HCT116 (cell line): ENCODE data around the gene CHAD. TPM values are rescaled to one million over a fixed set of nuclear protein-coding genes. Genes with fewer than 3 reads are reported as not detected.
A peak's percentile ranks its signal among the peaks of the same experiment; 100 is the strongest.

Source experiments
- ATAC-seq: fragments of 200-7000 bp; cut with Tn5 transposase; 2 replicates; pipeline ENCODE4 v1.9.1; 2020; ENCODE audit warnings: mild to moderate bottlenecking, moderate library complexity
- BruUV-seq: library from RNA; stranded (reverse); fragments of 400-500 nt; replicated peaks from 2 replicates; lab custom pipeline; 2021; lab: Mats Ljungman, UMichigan
- CTCF ChIA-PET: fragments of 300-600 bp; sonication (Branson Sonifier 250); formaldehyde crosslinking; loops from one replicate; lab custom pipeline; 2021; ENCODE audit warnings: antibody characterized with exemption; lab: Charles Lee
- POLR2A ChIA-PET: fragments of 300-600, 350-600 bp; sonication (Branson Sonifier 250); formaldehyde crosslinking; loops from one replicate; lab custom pipeline; 2021; ENCODE audit warnings: antibody characterized with exemption; lab: Charles Lee
- RAD21 ChIA-PET, 2 experiments: fragments of 300-600 bp; sonication (Branson Sonifier 250); formaldehyde crosslinking; loops; one replicate each; lab custom pipeline; 2023; ENCODE audit warnings: low total read pairs in 2 of 2; ENCODE audit not compliant: uncharacterized antibody in 2 of 2, unreplicated experiment in 2 of 2, low non-redundant PET in 1 of 2; lab: Charles Lee
- DNase-seq: peaks from one replicate; pipeline ENCODE4 v3.0.0-alpha.2; 2010; ENCODE audit warnings: low read depth, low spot score
- H2AFZ ChIP-seq: fragments of 200-600 bp; shearing (Covaris generic), sonication (generic); 2 replicates; pipeline ENCODE4 v1.6.1; 2017; ENCODE audit warnings: low read depth, mixed run types, mixed read lengths, antibody characterized with exemption, low read length; ENCODE audit not compliant: poor library complexity, severe bottlenecking
- H3K27ac ChIP-seq: 2 replicates; pipeline ENCODE4 v1.5.1; 2012; ENCODE audit warnings: low read depth, low read length
- H3K27me3 ChIP-seq: fragments of 200-600 bp; sonication (generic); 2 replicates; pipeline ENCODE4 v1.6.1; 2016; ENCODE audit warnings: mixed run types, low read length, mixed read lengths; ENCODE audit not compliant: insufficient read depth
- H3K36me3 ChIP-seq, 2 experiments: fragments of 200-500 bp in 1 of 2; fragments of 200-600 bp in 1 of 2; sonication (Bioruptor generic) in 1 of 2; sonication (generic) in 1 of 2; 2 replicates each; pipeline versions ENCODE4 v1.5.1 to v1.6.1; 2014 to 2016; ENCODE audit warnings: low read length in 2 of 2, inconsistent platforms in 1 of 2, mixed read lengths in 1 of 2, mixed run types in 1 of 2; ENCODE audit not compliant: insufficient read depth in 2 of 2, control insufficient read depth in 1 of 2
- H3K4me1 ChIP-seq, 2 experiments: fragments of 200-600 bp in 1 of 2; sonication (generic) in 1 of 2; 2 replicates each; pipeline versions ENCODE4 v1.5.1 to v1.6.1; 2012 to 2017; ENCODE audit warnings: low read length in 2 of 2, inconsistent platforms in 1 of 2, mild to moderate bottlenecking in 1 of 2, mixed read lengths in 1 of 2, mixed run types in 1 of 2, moderate library complexity in 1 of 2; ENCODE audit not compliant: insufficient read depth in 2 of 2, control insufficient read depth in 1 of 2
- H3K4me2 ChIP-seq: fragments of 200-600 bp; sonication (generic); 2 replicates; pipeline ENCODE4 v1.6.1; 2017; ENCODE audit warnings: mixed run types, low read length, mixed read lengths
- H3K4me3 ChIP-seq, 2 experiments: fragments of 200-600 bp in 1 of 2; sonication (generic) in 1 of 2; replicated peaks in 1 of 2; 2 replicates each; pipeline ENCODE4 v1.5.1; 2011 to 2016; ENCODE audit warnings: low read length in 2 of 2, control low read depth in 1 of 2, low read depth in 1 of 2, mild to moderate bottlenecking in 1 of 2, mixed read lengths in 1 of 2, mixed run types in 1 of 2
- H3K79me2 ChIP-seq: fragments of 200-600 bp; sonication (generic); 2 replicates; pipeline ENCODE4 v1.6.1; 2017; ENCODE audit warnings: mild to moderate bottlenecking, mixed run types, low read length, moderate library complexity, mixed read lengths; ENCODE audit not compliant: insufficient read depth
- H3K9ac ChIP-seq: fragments of 200-600 bp; sonication (generic); 2 replicates; pipeline ENCODE4 v1.6.1; 2016; ENCODE audit warnings: low read length, mixed read lengths
- H3K9me2 ChIP-seq: fragments of 200-600 bp; sonication (generic), shearing (Covaris generic); 2 replicates; pipeline ENCODE4 v1.6.1; 2017; ENCODE audit warnings: mixed run types, mild to moderate bottlenecking, moderate library complexity; ENCODE audit not compliant: insufficient read depth
- H3K9me3 ChIP-seq, 2 experiments: fragments of 200-500 bp in 1 of 2; fragments of 200-600 bp in 1 of 2; sonication (Bioruptor generic) in 1 of 2; sonication (generic) in 1 of 2; 2 replicates each; pipeline ENCODE4 v1.6.1; 2014 to 2017; ENCODE audit warnings: low read length in 2 of 2, mixed read lengths in 2 of 2, inconsistent platforms in 1 of 2, low read depth in 1 of 2, mild to moderate bottlenecking in 1 of 2, mixed run types in 1 of 2, moderate library complexity in 1 of 2; ENCODE audit not compliant: control insufficient read depth in 1 of 2, insufficient read depth in 1 of 2
- H4K20me1 ChIP-seq: fragments of 200-600 bp; sonication (generic), shearing (Covaris generic); 2 replicates; pipeline ENCODE4 v1.6.1; 2017; ENCODE audit warnings: mixed run types, mild to moderate bottlenecking, moderate library complexity; ENCODE audit not compliant: insufficient read depth
- EGR1 ChIP-seq: IDR thresholded peaks from 2 replicates; pipeline ENCODE4 v1.6.1; 2012; ENCODE audit warnings: low read depth
- EZH2 ChIP-seq: fragments of 200-600 bp; sonication (generic); IDR thresholded peaks from 2 replicates; pipeline ENCODE4 v1.6.1; 2017; ENCODE audit warnings: antibody characterized with exemption, mixed run types
- FOSL1 ChIP-seq: IDR thresholded peaks from 2 replicates; pipeline ENCODE4 v1.6.1; 2012; ENCODE audit warnings: low read depth
- JUND ChIP-seq: IDR thresholded peaks from 2 replicates; pipeline ENCODE4 v1.6.1; 2012
- POLR2AphosphoS5 ChIP-seq: IDR thresholded peaks from 2 replicates; pipeline ENCODE4 v1.6.1; 2011; ENCODE audit warnings: mild to moderate bottlenecking, low read depth, low read length, moderate library complexity
- ZNF274 ChIP-seq: fragments of 200-500 bp; sonication (Bioruptor generic); IDR thresholded peaks from 2 replicates; pipeline ENCODE4 v1.6.1; 2014; ENCODE audit warnings: mild to moderate bottlenecking, low read depth, low read length, inconsistent platforms
- intact Hi-C: fragments of 100-400 bp; cut with micrococcal nuclease; formaldehyde crosslinking; loops from 2 replicates; pipeline ENCODE4 v1.10.0; 2022
- total RNA-seq: library from RNA; stranded (reverse); gene quantifications from one replicate; pipeline ENCODE4 v1.2.1, GENCODE V29; 2021; ENCODE audit not compliant: unreplicated experiment
- TF ChIP-seq, protein P1 (sequence below), 3 experiments: fragments of 200-600 bp in 1 of 3; sonication (generic) in 1 of 3; IDR thresholded peaks in 2 of 3; conservative IDR thresholded peaks in 1 of 3; 2 replicates each; pipeline ENCODE4 v1.5.1; 2012 to 2017; ENCODE audit warnings: low read depth in 2 of 3, low read length in 2 of 3, antibody characterized with exemption in 1 of 3, borderline replicate concordance in 1 of 3, control low read depth in 1 of 3, mild to moderate bottlenecking in 1 of 3, mixed read lengths in 1 of 3, mixed run types in 1 of 3, moderate library complexity in 1 of 3; ENCODE audit not compliant: insufficient read depth in 1 of 3
- TF ChIP-seq, protein P2 (sequence below): IDR thresholded peaks from 2 replicates; pipeline ENCODE4 v1.6.1; 2012

Gene CHAD
- total RNA-seq, 1 experiment from 2014 or later, result not detected

DNA sequence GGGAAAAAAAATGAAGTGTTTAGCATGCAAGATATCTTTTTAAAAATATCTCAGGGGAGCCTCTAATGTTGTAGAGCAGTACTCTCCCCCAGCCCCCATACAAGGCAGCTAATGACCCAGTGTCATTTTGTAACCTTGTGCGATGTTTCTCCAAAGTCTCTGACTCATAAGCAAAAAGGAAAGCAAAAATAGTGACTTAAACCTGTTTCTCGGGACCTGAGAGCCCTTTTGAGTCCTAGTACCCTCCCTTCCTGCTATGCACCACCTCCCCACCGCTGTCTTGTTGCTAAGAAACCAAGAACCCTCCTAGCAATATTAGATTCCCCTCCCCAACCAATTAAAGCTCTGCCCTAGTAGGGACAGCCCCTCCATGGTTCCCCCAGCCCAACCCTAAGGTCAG is 42.4 kb upstream of the CHAD start:
- no peak for DNase-seq
- ChIA-PET CTCF (interaction anchor here (0.9 kb wide), 1 partner anchor 10 kb away, joined by 4 read pairs; no protein-coding TSS in a partner anchor), POLR2A (no interaction called here), RAD21 (no interaction called here)
- no peak overlapping the region for H2AFZ ChIP-seq
- no peaks in the 10 kb centered on the region for H3K79me2 ChIP-seq
- H3K4me3 ChIP-seq, result no peak overlapping the region
- peaks cover 0 to 10% of the 10 kb centered on the region in 2 experiments; a peak in 2 of 4 replicates for H3K4me1 ChIP-seq
- no peaks in the 10 kb centered on the region for H3K27me3 ChIP-seq
- no peak overlapping the region for H3K27ac ChIP-seq
- no peaks in the 10 kb centered on the region for H4K20me1 ChIP-seq
- peak; percentile 25; the same call in 1 of the 2 replicates for ATAC-seq
- no peaks in the 10 kb centered on the region for H3K9me3 ChIP-seq
- TF ChIP-seq EGR1, result no peak
- TF ChIP-seq, protein P1, sequence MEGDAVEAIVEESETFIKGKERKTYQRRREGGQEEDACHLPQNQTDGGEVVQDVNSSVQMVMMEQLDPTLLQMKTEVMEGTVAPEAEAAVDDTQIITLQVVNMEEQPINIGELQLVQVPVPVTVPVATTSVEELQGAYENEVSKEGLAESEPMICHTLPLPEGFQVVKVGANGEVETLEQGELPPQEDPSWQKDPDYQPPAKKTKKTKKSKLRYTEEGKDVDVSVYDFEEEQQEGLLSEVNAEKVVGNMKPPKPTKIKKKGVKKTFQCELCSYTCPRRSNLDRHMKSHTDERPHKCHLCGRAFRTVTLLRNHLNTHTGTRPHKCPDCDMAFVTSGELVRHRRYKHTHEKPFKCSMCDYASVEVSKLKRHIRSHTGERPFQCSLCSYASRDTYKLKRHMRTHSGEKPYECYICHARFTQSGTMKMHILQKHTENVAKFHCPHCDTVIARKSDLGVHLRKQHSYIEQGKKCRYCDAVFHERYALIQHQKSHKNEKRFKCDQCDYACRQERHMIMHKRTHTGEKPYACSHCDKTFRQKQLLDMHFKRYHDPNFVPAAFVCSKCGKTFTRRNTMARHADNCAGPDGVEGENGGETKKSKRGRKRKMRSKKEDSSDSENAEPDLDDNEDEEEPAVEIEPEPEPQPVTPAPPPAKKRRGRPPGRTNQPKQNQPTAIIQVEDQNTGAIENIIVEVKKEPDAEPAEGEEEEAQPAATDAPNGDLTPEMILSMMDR (IDR thresholded peaks at IDR 0.05 in 2 of 3, conservative IDR thresholded peaks at IDR 0.05 in 1 of 3; ENCODE audit: borderline replicate concordance in 1 of 3, insufficient read depth in 1 of 3, low read depth in 2 of 3, low read length in 2 of 3), result no peak
- no peak for TF ChIP-seq ZNF274
- TF ChIP-seq, protein P2, sequence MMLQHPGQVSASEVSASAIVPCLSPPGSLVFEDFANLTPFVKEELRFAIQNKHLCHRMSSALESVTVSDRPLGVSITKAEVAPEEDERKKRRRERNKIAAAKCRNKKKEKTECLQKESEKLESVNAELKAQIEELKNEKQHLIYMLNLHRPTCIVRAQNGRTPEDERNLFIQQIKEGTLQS, result no peak
- TF ChIP-seq EZH2, result no peak
- no peak for TF ChIP-seq POLR2AphosphoS5
- TF ChIP-seq JUND, result no peak
- TF ChIP-seq FOSL1, result no peak
- no peak overlapping the region for H3K9ac ChIP-seq
- H3K4me2 ChIP-seq, result no peak overlapping the region
- H3K36me3 ChIP-seq, result no peaks in the 10 kb centered on the region
- intact Hi-C loops, result no loop called here
- no peaks in the 10 kb centered on the region for H3K9me2 ChIP-seq
- BruUV-seq, result no TSS peak
